SJSA1 (cell line): ENCODE data around the gene GNPTG. TPM values are rescaled to one million over a fixed set of nuclear protein-coding genes. Genes with fewer than 3 reads are reported as not detected.

ENCODE experiments used
- DNase-seq, 2 experiments: peaks; one replicate each; pipeline ENCODE4 v3.0.0-alpha.2; 2015 to 2020; ENCODE audit warnings: low spot score in 2 of 2, low read depth in 1 of 2
- H3K27ac ChIP-seq: fragments of 250-450 bp; sonication (Bioruptor Pico); 2 replicates; pipeline ENCODE4 v1.5.1; 2020; ENCODE audit warnings: mild to moderate bottlenecking, moderate library complexity
- H3K27me3 ChIP-seq: fragments of 250-450 bp; sonication (Bioruptor Pico); replicated peaks from 2 replicates; pipeline ENCODE4 v1.5.1; 2020; ENCODE audit warnings: mild to moderate bottlenecking, moderate library complexity
- H3K36me3 ChIP-seq: fragments of 250-450 bp; sonication (Bioruptor Pico); 2 replicates; pipeline ENCODE4 v1.5.1; 2020; ENCODE audit warnings: mild to moderate bottlenecking
- H3K4me1 ChIP-seq: fragments of 250-450 bp; sonication (Bioruptor Pico); replicated peaks from 2 replicates; pipeline ENCODE4 v1.6.1; 2021; ENCODE audit warnings: mild to moderate bottlenecking
- H3K4me3 ChIP-seq: fragments of 250-450 bp; sonication (Bioruptor Pico); 2 replicates; pipeline ENCODE4 v1.5.1; 2020; ENCODE audit warnings: mild to moderate bottlenecking
- H3K9me3 ChIP-seq: fragments of 250-450 bp; sonication (Bioruptor Pico); replicated peaks from 2 replicates; pipeline ENCODE4 v1.5.1; 2020; ENCODE audit warnings: mild to moderate bottlenecking
- total RNA-seq: library from RNA; depleted of rRNA; stranded (reverse); fragments of >200 nt; shearing (Covaris generic); gene quantifications from 2 replicates; pipeline ENCODE4 v1.2.3, GENCODE V29; 2014

The GNPTG gene
- total RNA-seq, 1 experiment from 2014 or later, result 45.9 TPM

- peaks cover 9% of the 10 kb centered on the region; the same call in 1 of the 2 replicates for H3K9me3 ChIP-seq
- no peak overlapping the region for H3K27ac ChIP-seq
- H3K4me1 ChIP-seq, result peaks cover 29% of the 10 kb centered on the region
- no peak for DNase-seq
- H3K36me3 ChIP-seq, result peaks cover 23% of the 10 kb centered on the region
- no peaks in the 10 kb centered on the region for H3K27me3 ChIP-seq
- no peak overlapping the region for H3K4me3 ChIP-seq
These were observed 3.2 kb downstream of the GNPTG start for GRCh38 chr16:1354815-1355540.

- Histone ChIP-seq H3K9me3 (peaks cover 9% of the 10 kb centered on the region; the same call in 1 of the 2 replicates), H3K27ac (no peak overlapping the region), H3K27me3 (no peaks in the 10 kb centered on the region), H3K4me1 (peaks cover 26% of the 10 kb centered on the region), H3K4me3 (no peak overlapping the region), H3K36me3 (peaks cover 17% of the 10 kb centered on the region)
- no peak for DNase-seq
These were observed 3.9 kb downstream of the GNPTG start for GRCh38 chr16:1355591-1355990.

- Histone ChIP-seq H3K9me3 (peaks cover 9% of the 10 kb centered on the region; the same call in 1 of the 2 replicates), H3K36me3 (peaks cover 19% of the 10 kb centered on the region), H3K4me1 (peaks cover 19% of the 10 kb centered on the region), H3K27me3 (no peaks in the 10 kb centered on the region), H3K4me3 (no peak overlapping the region), H3K27ac (no peak overlapping the region)
- DNase-seq, result no peak
These were observed 4.5 kb downstream of the GNPTG start for GRCh38 chr16:1356061-1356900.

GRCh38 chr16:1357906-1358566 is 6.3 kb downstream of the GNPTG start:
- peaks cover 4% of the 10 kb centered on the region for H3K4me1 ChIP-seq
- no peaks in the 10 kb centered on the region for H3K9me3 ChIP-seq
- H3K4me3 ChIP-seq, result no peak overlapping the region
- no peak overlapping the region for H3K27ac ChIP-seq
- DNase-seq, result no peak
- H3K36me3 ChIP-seq, result peaks cover 26% of the 10 kb centered on the region
- no peaks in the 10 kb centered on the region for H3K27me3 ChIP-seq

GRCh38 chr16:1361685-1362360 is 10.1 kb downstream of the GNPTG start:
- H3K4me3 ChIP-seq, result no peak overlapping the region
- H3K9me3 ChIP-seq, result no peaks in the 10 kb centered on the region
- no peak for DNase-seq
- H3K36me3 ChIP-seq, result peaks cover 52% of the 10 kb centered on the region
- peaks cover 2% of the 10 kb centered on the region; the same call in 1 of the 2 replicates for H3K4me1 ChIP-seq
- no peaks in the 10 kb centered on the region for H3K27me3 ChIP-seq
- H3K27ac ChIP-seq, result no peak overlapping the region

GRCh38 chr16:1362807-1363206 is 11.1 kb downstream of the GNPTG start:
- DNase-seq, result no peak
- peaks cover 2% of the 10 kb centered on the region; the same call in 1 of the 2 replicates for H3K4me1 ChIP-seq
- H3K27me3 ChIP-seq, result no peaks in the 10 kb centered on the region
- H3K36me3 ChIP-seq, result peaks cover 55% of the 10 kb centered on the region
- no peak overlapping the region for H3K4me3 ChIP-seq
- no peaks in the 10 kb centered on the region for H3K9me3 ChIP-seq
- H3K27ac ChIP-seq, result no peak overlapping the region

- Histone ChIP-seq H3K36me3 (peaks cover 58% of the 10 kb centered on the region), H3K9me3 (no peaks in the 10 kb centered on the region), H3K27me3 (no peaks in the 10 kb centered on the region), H3K4me3 (no peak overlapping the region), H3K4me1 (no peaks in the 10 kb centered on the region), H3K27ac (no peak overlapping the region)
- no peak for DNase-seq
These were observed 11.8 kb downstream of the GNPTG start for GRCh38 chr16:1363501-1364041.

- no peaks in the 10 kb centered on the region for H3K27me3 ChIP-seq
- no peak overlapping the region for H3K27ac ChIP-seq
- H3K9me3 ChIP-seq, result no peaks in the 10 kb centered on the region
- peaks cover 59% of the 10 kb centered on the region for H3K36me3 ChIP-seq
- no peak for DNase-seq
- H3K4me1 ChIP-seq, result no peaks in the 10 kb centered on the region
- no peak overlapping the region for H3K4me3 ChIP-seq
These were observed 12.8 kb downstream of the GNPTG start for GRCh38 chr16:1364510-1364909.

- Histone ChIP-seq H3K4me1 (no peaks in the 10 kb centered on the region), H3K36me3 (peaks cover 60% of the 10 kb centered on the region), H3K9me3 (no peaks in the 10 kb centered on the region), H3K27me3 (no peaks in the 10 kb centered on the region), H3K27ac (no peak overlapping the region), H3K4me3 (no peak overlapping the region)
- DNase-seq, result no peak
These were observed 14.5 kb downstream of the GNPTG start for GRCh38 chr16:1366060-1366711.

- Histone ChIP-seq H3K4me3 (no peak overlapping the region), H3K9me3 (no peaks in the 10 kb centered on the region), H3K27me3 (no peaks in the 10 kb centered on the region), H3K27ac (no peak overlapping the region), H3K36me3 (peaks cover 56% of the 10 kb centered on the region), H3K4me1 (no peaks in the 10 kb centered on the region)
- no peak for DNase-seq
These were observed 15.1 kb downstream of the GNPTG start for GRCh38 chr16:1366712-1367299.

GRCh38 chr16:1367486-1368174 is 15.9 kb downstream of the GNPTG start:
- no peaks in the 10 kb centered on the region for H3K9me3 ChIP-seq
- H3K36me3 ChIP-seq, result peaks cover 48% of the 10 kb centered on the region
- H3K27me3 ChIP-seq, result no peaks in the 10 kb centered on the region
- no peak for DNase-seq
- H3K4me3 ChIP-seq, result no peak overlapping the region
- no peaks in the 10 kb centered on the region for H3K4me1 ChIP-seq
- no peak overlapping the region for H3K27ac ChIP-seq
